GM10266 (cell line): ENCODE results near the gene PIK3R6.

Experiments used
- DNase-seq: peaks from one replicate; pipeline ENCODE4 v3.0.0; 2012; ENCODE audit errors: extremely low spot score
- CTCF ChIP-seq: IDR thresholded peaks from 2 replicates; pipeline ENCODE4 v1.5.1; 2012; ENCODE audit warnings: mild to moderate bottlenecking, low read depth; ENCODE audit not compliant: control insufficient read depth, insufficient read depth; ENCODE audit errors: missing control alignments

Gene PIK3R6

DNA sequence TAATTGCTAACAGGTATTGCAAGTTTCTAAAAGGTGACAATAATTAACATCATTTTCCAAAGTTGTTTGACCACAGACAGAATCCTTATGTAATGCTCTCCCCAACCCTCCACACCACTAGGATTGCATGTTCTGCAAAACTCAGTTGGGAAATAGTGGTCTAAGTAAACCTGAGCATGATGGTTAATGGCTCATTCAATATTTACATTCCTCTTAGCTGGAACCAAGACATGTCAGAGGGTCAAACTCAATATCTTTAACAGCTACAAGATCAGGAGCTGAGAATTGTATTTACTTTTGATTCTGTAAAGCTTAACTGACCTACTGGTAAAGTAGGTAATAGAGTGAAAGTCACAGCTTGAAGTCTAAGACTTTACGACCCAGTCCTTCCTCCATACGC lies 78.5 kb downstream of the PIK3R6 start:
- DNase-seq: no peak
- TF ChIP-seq CTCF: no peak

DNA sequence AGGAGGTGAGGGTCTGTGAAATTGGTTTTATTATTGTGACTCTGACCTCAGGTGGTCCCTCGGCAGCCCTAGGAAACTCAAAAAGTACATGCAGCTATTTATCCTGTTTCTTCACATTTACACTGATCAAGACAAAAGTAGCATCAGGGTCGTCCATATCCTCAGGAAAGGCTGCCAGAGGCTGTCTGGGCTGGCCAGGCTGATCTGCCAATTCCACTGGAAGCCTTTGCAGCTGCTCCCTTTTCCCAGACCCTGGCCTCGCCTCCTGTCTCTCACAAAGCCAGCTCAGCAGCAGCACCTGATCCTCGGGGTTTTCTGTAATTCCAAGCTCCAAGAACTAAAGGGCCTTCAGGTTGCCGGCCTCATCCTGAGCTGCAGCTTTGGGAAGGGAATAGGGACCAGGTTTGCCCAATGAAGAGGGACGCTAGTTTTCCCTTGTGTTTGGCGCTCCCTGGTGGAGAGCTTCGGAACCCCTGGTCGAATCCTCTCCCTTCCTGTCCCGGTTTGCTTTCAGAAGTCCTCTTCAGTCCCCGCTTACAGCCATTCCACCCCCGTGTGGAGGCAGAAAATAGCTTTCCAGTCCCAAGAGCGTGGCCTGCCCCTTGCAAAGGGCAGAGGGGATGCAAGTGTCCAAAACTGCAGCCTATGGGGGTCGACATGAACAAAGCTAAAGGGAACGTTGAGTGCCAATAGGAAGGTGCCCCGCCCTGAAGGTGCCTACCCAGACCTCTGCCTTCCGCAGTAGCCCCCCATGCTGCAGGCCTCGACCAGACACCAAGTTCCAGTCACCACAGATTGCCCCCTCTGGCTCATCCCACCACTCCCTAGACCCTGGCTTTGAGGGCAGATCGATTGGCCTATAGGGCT lies 81.7 kb downstream of the PIK3R6 start:
- TF ChIP-seq CTCF: peak; percentile 75
- peak; percentile 72 for DNase-seq

- DNase-seq: no peak
- TF ChIP-seq CTCF: no peak
Observed at GRCh38 chr17:8782176-8782575, 85.3 kb downstream of the PIK3R6 start.

GRCh38 chr17:8781776-8782175 lies 85.7 kb downstream of the PIK3R6 start:
- TF ChIP-seq CTCF: no peak
- DNase-seq: no peak

GRCh38 chr17:8776881-8777280 lies 90.6 kb downstream of the PIK3R6 start:
- no peak for DNase-seq
- no peak for TF ChIP-seq CTCF

DNA sequence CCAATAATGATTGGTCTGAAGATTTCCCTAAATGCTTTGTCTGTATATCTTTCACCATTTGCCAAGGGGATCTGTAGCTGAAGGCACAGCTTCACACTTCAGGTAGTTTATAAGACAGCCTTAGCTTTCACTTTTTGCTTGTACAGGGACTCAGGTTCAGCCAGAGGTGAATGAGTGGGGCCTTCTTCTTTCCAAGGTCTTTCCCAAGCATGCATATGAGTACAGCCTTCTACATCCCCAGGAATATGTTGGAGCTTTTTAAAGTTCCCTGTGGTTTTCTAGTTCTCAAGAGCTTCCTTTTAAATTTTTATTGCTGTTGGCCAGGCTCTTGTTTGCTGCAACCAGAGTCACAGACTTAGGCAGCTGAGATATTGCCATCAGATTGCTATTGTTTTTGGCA lies 91.2 kb downstream of the PIK3R6 start:
- DNase-seq: no peak

More for the DNA sequence above, 91.2 kb downstream of the PIK3R6 start:
- TF ChIP-seq CTCF: no peak
